ENCODE results near the gene KRT20. TPM values are rescaled to one million over a fixed set of nuclear protein-coding genes. Genes with fewer than 3 reads are reported as not detected.

Gene KRT20
- total RNA-seq, 2 experiments from 2014 or later: not detected

DNA sequence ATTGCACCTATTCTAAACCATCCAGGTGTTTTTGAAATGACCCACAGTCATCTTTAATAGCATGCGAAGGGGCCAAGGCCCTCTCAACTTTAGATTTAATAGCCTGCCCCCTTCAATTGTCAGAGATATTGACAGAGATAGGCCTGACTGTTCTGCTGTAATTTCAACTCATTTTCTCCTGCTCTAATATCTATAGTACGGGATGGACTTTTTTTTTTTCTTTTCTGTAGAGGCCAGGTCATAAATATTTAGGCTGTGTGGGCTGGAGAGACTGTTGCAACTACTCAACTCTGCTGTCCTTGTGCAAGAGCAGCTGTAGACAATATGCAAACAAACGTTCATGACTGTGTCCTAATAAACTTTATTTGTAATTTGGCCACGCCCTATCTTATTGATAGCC, 24.7 kb upstream of the KRT20 start:
- Mint-ChIP-seq H3K27me3 (peaks cover 23% of the 10 kb centered on the region), H3K4me3 (no peak overlapping the region), H3K36me3 (ENCODE audit: low read depth) (no peaks in the 10 kb centered on the region), H3K4me1 (ENCODE audit: low read depth) (no peaks in the 10 kb centered on the region), H3K27ac (no peak overlapping the region), H3K9me3 (no peaks in the 10 kb centered on the region)
- TF ChIP-seq, protein P1, sequence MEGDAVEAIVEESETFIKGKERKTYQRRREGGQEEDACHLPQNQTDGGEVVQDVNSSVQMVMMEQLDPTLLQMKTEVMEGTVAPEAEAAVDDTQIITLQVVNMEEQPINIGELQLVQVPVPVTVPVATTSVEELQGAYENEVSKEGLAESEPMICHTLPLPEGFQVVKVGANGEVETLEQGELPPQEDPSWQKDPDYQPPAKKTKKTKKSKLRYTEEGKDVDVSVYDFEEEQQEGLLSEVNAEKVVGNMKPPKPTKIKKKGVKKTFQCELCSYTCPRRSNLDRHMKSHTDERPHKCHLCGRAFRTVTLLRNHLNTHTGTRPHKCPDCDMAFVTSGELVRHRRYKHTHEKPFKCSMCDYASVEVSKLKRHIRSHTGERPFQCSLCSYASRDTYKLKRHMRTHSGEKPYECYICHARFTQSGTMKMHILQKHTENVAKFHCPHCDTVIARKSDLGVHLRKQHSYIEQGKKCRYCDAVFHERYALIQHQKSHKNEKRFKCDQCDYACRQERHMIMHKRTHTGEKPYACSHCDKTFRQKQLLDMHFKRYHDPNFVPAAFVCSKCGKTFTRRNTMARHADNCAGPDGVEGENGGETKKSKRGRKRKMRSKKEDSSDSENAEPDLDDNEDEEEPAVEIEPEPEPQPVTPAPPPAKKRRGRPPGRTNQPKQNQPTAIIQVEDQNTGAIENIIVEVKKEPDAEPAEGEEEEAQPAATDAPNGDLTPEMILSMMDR (IDR thresholded peaks at IDR 0.05): no peak
- ChIA-PET CTCF (interaction anchor here (0.7 to 3.2 kb wide), 8 partner anchors 8 to 754 kb away, joined by 3 to 18 read pairs (median 6); no protein-coding TSS in a partner anchor), POLR2A (no interaction called here)
- no peak for ATAC-seq
- intact Hi-C loops (cut with micrococcal nuclease): loop anchor here (2.0 to 10.0 kb wide), 3 partner anchors 413 to 725 kb away; no protein-coding TSS in a partner anchor
- no peak for DNase-seq

DNA sequence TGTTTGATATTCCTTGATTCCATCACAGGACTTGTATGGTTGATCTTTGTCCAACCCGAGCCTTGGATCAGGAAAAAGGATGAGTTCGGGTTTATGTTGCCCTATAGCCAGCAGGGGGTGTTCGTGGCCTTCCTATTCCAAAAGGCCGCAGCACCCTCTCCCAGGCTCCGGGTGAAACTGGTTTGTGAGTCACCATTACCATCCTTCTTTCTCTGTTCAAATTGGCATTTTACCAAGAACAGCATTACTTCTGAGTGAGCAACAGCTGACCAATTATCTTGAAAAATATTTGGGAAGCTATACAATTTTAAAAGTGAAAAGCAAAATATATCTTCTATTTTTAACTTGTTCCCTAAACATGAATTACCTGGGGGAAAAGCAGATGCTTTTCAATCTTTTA, 24.3 kb upstream of the KRT20 start:
- TF ChIP-seq, protein P1 (IDR thresholded peaks at IDR 0.05): peak; percentile 80
- H3K4me3 Mint-ChIP-seq: no peak overlapping the region
- no peak overlapping the region for H3K27ac Mint-ChIP-seq
- H3K9me3 Mint-ChIP-seq: no peaks in the 10 kb centered on the region
- no peaks in the 10 kb centered on the region for H3K36me3 Mint-ChIP-seq (ENCODE audit: low read depth)
- peak; percentile 94 for ATAC-seq
- intact Hi-C loops (cut with micrococcal nuclease): loop anchor here (2.0 to 10.0 kb wide), 3 partner anchors 413 to 725 kb away; no protein-coding TSS in a partner anchor
- ChIA-PET POLR2A (no interaction called here), CTCF (interaction anchor here (0.7 to 3.2 kb wide), 8 partner anchors 9 to 754 kb away, joined by 3 to 18 read pairs (median 6); no protein-coding TSS in a partner anchor)
- peak; percentile 82 for DNase-seq
- peaks cover 23% of the 10 kb centered on the region for H3K27me3 Mint-ChIP-seq
- no peaks in the 10 kb centered on the region for H3K4me1 Mint-ChIP-seq (ENCODE audit: low read depth)

DNA sequence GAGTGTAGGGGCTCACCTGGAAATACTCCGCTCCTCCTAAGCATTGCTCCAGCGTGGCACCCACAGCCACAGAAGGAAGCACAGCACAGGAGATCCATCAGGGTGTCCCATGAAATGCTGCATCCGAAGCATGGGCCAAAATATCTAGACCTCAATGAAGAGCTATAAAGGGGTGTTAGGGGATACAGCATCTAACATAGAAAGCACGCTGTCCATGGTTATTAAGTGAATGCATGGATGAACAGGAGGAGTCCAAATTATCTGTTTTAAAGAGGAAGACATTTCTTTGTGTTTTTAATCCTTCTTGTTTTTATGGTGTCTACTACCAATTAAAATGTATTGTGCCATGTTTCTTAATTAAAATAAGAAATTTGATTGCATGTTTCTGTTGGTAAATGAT, 21.6 kb upstream of the KRT20 start:
- no peak overlapping the region for H3K4me3 Mint-ChIP-seq
- no peaks in the 10 kb centered on the region for H3K9me3 Mint-ChIP-seq
- TF ChIP-seq, protein P1 (IDR thresholded peaks at IDR 0.05): no peak
- H3K27me3 Mint-ChIP-seq: peaks cover 23% of the 10 kb centered on the region
- H3K27ac Mint-ChIP-seq: no peak overlapping the region
- H3K36me3 Mint-ChIP-seq (ENCODE audit: low read depth): no peaks in the 10 kb centered on the region
- no peak for DNase-seq
- CTCF ChIA-PET: interaction anchor here (1.0 to 2.2 kb wide), 4 partner anchors 11 to 756 kb away, joined by 3 to 13 read pairs (median 4); no protein-coding TSS in a partner anchor
- POLR2A ChIA-PET: no interaction called here
- peaks cover 10% of the 10 kb centered on the region for H3K4me1 Mint-ChIP-seq (ENCODE audit: low read depth)
- ATAC-seq: no peak
- intact Hi-C loops (cut with micrococcal nuclease): loop anchor here (5.0 to 10.0 kb wide), 2 partner anchors 431 to 728 kb away; no protein-coding TSS in a partner anchor

DNA sequence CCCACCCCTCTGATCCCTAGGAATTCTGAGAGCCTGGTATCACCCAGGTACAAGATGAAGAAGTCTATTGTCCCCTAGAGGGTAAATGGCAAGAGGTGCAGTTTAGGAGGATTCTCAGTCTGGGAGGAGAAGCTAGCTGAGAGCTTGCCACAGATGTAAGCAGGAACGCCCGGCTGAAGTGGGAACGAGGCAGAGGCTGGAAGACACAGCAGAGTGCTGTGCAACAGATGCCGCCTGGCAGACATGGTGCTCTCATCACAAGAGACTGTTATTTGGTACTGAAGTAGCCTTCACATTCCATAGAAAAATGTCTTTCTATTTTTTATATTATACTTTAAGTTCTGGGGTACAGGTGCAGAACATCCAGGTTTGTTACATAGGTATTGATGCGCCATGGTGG, 20.3 kb upstream of the KRT20 start:
- TF ChIP-seq, protein P1 (IDR thresholded peaks at IDR 0.05): no peak
- ATAC-seq (no peak), DNase-seq (no peak)
- Mint-ChIP-seq H3K27me3 (peaks cover 26% of the 10 kb centered on the region), H3K9me3 (no peaks in the 10 kb centered on the region), H3K4me1 (ENCODE audit: low read depth) (peaks cover 10% of the 10 kb centered on the region), H3K36me3 (ENCODE audit: low read depth) (no peaks in the 10 kb centered on the region), H3K27ac (no peak overlapping the region), H3K4me3 (no peak overlapping the region)
- POLR2A ChIA-PET: no interaction called here
- intact Hi-C loops (cut with micrococcal nuclease): loop anchor here (5.0 to 10.0 kb wide), 2 partner anchors 432 to 729 kb away; no protein-coding TSS in a partner anchor
- CTCF ChIA-PET: no interaction called here

DNA sequence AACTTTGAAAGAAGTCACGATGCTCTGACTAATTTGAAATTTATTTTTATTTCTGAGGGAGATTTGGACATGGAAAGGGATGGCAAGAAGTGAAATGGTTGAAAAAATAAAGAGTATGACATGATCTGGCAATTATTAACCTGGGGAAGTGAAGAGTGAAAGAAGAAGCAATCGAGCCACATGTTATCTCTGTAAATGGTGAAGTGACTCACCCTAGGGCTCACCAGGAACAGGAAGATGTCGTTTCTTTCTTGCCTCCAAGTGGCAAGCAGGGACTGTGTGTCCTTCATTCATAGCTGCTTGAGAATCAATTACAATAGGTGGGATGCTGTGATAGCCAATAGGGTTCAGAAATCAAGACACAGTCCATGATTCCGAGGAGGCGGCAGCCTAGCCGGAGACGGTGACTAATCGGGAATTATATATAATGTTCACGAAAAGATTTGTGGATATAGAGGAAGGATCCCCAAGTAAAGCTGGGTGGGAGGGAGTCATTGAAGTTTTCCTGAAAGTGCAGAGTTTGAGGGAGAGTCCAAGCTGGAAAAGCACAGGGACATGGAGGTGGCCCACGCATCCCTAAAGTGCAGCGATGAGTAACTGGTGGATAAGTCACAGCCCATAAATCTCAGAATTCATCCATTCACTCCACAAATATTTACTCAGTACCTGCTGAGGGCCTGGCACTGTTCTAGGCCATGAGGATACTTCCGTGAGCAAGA, 18.2 kb upstream of the KRT20 start:
- Mint-ChIP-seq H3K36me3 (ENCODE audit: low read depth) (no peaks in the 10 kb centered on the region), H3K4me3 (no peak overlapping the region), H3K9me3 (no peaks in the 10 kb centered on the region), H3K4me1 (ENCODE audit: low read depth) (peaks cover 10% of the 10 kb centered on the region), H3K27me3 (peaks cover 22% of the 10 kb centered on the region), H3K27ac (no peak overlapping the region)
- intact Hi-C loops (cut with micrococcal nuclease): loop anchor here (10.0 kb wide), 1 partner anchor 732 kb away; no protein-coding TSS in a partner anchor
- ATAC-seq (no peak), DNase-seq (peak; percentile 9)
- POLR2A ChIA-PET: no interaction called here
- TF ChIP-seq, protein P1 (IDR thresholded peaks at IDR 0.05): no peak
- CTCF ChIA-PET: no interaction called here

Measured in activated CD8-positive, alpha-beta T cell treated with anti-CD3 and anti-CD28 coated beads for 36 hours (primary cell).